Right atrium auricular region (tissue), 2 donors: ENCODE data around the gene FGF12. TPM values are rescaled to one million over a fixed set of nuclear protein-coding genes. Genes with fewer than 3 reads are reported as not detected.

ENCODE experiments used
- DNase-seq: peaks from one replicate; pipeline ENCODE4 v3.0.0-alpha.2; 2019; ENCODE audit warnings: low spot score
- H3K27ac ChIP-seq, 2 donors: fragments of 200-600 bp; sonication (generic); 1 replicate in 1 of 2; 2 replicates in 1 of 2; pipeline ENCODE4 v1.5.1; 2016 to 2019
- H3K27me3 ChIP-seq, 2 donors: fragments of 200-600 bp; sonication (generic); one replicate each; pipeline versions ENCODE4 v1.5.1 to v1.6.0; 2017 to 2019
- H3K36me3 ChIP-seq: fragments of 200-600 bp; sonication (generic); one replicate; pipeline ENCODE4 v1.5.1; 2016
- H3K4me1 ChIP-seq, 2 donors: fragments of 200-600 bp; sonication (generic); one replicate each; pipeline versions ENCODE4 v1.5.1 to v1.6.0; 2017 to 2019
- H3K4me3 ChIP-seq, 2 donors: fragments of 200-600 bp; sonication (generic); 1 replicate in 1 of 2; 2 replicates in 1 of 2; pipeline ENCODE4 v1.5.1; 2017 to 2019; ENCODE audit warnings: mild to moderate bottlenecking in 1 of 2, moderate library complexity in 1 of 2
- H3K9me3 ChIP-seq, 2 donors: fragments of 200-600 bp; sonication (generic); one replicate each; pipeline ENCODE4 v1.5.1; 2019
- total RNA-seq, 2 donors: library from RNA; depleted of rRNA; stranded (reverse); fragments of >200 nt; gene quantifications; one replicate each; pipeline ENCODE4 v1.1.0, GENCODE V29; 2016
- TF ChIP-seq, protein P1 (sequence below), 2 donors: fragments of 200-600 bp; sonication (generic); IDR thresholded peaks; one replicate each; pipeline ENCODE4 v1.5.1; 2019; ENCODE audit warnings: antibody characterized with exemption in 2 of 2

FGF12 gene
- total RNA-seq, 2 donors from 2014 or later, result 126 to 218 TPM

DNA sequence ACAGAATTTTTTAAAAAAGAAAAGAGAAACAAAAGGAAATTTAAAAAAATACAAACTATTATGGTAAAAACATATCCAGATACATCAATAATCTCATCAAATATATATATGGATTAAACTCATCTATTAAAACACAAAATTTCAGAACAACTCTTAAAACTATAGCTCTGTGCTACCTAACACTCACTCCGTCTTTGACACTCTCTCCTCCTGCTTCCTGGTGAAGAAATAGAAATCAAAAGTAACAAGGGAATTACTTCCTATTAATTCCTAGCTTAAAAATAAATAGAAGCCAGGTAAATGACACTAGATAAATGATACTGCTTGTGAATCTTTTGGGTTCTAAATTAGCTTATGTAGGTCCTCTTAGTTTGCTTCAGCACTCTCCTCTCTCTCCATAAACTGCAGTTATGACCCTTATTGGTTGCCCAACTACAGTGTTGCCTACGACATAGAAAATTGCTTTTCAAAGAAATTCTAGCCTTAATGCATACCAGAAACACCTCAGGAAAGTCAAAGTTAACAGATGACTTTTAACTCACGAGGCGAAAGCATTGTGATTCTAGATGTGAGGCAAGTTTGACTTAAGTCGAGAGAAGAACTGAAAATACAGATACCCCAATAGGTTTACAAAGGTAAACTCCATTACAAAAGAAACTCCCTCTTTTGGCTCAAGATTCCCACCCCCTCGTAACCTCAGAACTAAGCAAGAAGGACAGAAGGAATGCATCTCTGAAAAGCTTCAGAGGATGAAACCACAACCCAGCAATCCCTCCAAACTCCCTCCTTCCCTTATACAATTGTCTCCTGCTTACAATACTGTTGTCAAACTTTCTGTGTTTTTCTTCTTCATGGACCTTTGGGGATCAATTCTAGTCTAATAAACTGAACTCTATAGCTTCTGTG is 394.7 kb downstream of the FGF12 start:
- Histone ChIP-seq H3K36me3 (no peaks in the 10 kb centered on the region), H3K27ac (no peak overlapping the region), H3K4me3 (no peak overlapping the region), H3K27me3 (no peaks in the 10 kb centered on the region), H3K4me1 (no peaks in the 10 kb centered on the region), H3K9me3 (no peaks in the 10 kb centered on the region)
- DNase-seq, result no peak
- TF ChIP-seq, protein P1, sequence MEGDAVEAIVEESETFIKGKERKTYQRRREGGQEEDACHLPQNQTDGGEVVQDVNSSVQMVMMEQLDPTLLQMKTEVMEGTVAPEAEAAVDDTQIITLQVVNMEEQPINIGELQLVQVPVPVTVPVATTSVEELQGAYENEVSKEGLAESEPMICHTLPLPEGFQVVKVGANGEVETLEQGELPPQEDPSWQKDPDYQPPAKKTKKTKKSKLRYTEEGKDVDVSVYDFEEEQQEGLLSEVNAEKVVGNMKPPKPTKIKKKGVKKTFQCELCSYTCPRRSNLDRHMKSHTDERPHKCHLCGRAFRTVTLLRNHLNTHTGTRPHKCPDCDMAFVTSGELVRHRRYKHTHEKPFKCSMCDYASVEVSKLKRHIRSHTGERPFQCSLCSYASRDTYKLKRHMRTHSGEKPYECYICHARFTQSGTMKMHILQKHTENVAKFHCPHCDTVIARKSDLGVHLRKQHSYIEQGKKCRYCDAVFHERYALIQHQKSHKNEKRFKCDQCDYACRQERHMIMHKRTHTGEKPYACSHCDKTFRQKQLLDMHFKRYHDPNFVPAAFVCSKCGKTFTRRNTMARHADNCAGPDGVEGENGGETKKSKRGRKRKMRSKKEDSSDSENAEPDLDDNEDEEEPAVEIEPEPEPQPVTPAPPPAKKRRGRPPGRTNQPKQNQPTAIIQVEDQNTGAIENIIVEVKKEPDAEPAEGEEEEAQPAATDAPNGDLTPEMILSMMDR (IDR thresholded peaks at IDR 0.05), result no peak

DNA sequence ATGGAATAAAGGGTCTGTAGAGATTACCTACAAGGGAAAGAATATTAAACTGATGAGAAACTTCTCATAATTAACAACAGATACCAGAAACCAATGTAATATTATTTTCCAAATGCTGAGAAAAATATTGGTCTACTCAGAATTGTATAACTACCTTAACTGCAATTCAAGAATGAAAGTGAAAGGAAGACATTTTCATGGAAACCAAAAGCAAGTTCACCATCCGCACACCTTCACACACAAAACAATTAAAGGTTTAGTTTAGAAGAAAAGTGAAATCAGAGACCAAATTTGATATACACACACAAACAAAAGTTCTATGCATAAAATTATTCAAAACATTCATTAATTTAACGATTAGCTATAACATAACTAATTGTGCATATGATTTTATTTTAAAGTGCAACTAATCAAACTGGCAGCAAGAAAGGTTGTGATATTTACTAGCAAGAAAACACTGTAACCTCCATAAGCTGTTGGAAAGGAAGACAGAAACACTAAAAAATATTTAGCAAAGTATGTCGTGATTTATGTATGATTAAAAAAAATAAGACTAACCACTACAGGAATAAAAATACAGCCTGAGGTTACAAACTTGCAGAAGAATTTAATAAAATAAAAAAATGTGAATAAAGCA is 395.5 kb downstream of the FGF12 start:
- no peaks in the 10 kb centered on the region for H3K4me1 ChIP-seq
- H3K9me3 ChIP-seq, result no peaks in the 10 kb centered on the region
- no peaks in the 10 kb centered on the region for H3K27me3 ChIP-seq
- H3K27ac ChIP-seq, result no peak overlapping the region
- peak overlapping the region in 1 of 2 donors; percentile 19 for H3K4me3 ChIP-seq
- no peak for DNase-seq
- H3K36me3 ChIP-seq, result no peaks in the 10 kb centered on the region
- TF ChIP-seq, protein P1 (IDR thresholded peaks at IDR 0.05), result no peak

DNA sequence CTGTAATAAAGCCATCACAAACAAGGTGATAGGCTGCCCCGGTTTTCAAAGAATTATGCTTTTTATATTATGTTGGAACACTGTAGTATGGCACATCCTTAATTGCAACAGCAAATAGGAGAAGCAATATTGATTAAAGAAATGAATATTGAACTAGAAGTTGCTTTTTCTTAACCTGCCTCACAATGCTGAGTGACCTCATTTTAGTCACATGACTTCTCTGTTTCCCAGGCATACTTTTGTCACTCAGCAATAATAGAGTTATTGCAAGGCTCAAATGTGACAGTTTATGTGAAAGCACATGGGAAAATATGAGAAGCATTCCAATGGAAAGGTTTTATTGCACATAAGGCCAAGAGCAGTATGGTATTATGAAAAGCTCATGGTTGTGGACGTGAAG is 400.7 kb downstream of the FGF12 start:
- H3K9me3 ChIP-seq, result no peaks in the 10 kb centered on the region

DNA sequence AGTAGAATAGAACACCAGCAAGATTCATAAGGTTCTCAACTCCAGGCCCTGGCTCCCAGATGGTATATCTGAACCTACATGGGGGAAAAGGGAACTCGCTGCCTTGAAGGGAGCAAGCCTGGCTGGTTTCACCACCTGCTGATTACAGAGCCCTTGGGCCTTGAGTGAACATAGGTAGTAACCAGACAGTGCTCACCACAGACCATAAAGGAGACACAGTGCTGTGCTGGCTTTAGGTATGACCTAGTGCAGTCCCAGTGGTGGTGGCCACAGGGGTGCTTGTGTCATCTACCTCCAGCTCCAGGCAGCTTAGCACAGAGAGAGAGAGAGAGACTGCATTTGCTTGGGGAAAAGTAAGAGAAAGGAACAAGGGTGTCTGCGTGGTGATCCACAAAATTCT is 409.8 kb downstream of the FGF12 start:
- DNase-seq, result no peak
- TF ChIP-seq, protein P1 (IDR thresholded peaks at IDR 0.05), result no peak
- Histone ChIP-seq H3K36me3 (no peaks in the 10 kb centered on the region), H3K4me1 (no peaks in the 10 kb centered on the region), H3K4me3 (no peak overlapping the region), H3K27me3 (no peaks in the 10 kb centered on the region), H3K27ac (no peak overlapping the region), H3K9me3 (no peaks in the 10 kb centered on the region)

More for the DNA sequence above, 400.7 kb downstream of the FGF12 start:
- Histone ChIP-seq H3K27me3 (no peaks in the 10 kb centered on the region), H3K4me3 (no peak overlapping the region), H3K36me3 (no peaks in the 10 kb centered on the region), H3K27ac (no peak overlapping the region), H3K4me1 (no peaks in the 10 kb centered on the region)
- no peak for DNase-seq
- TF ChIP-seq, protein P1 (IDR thresholded peaks at IDR 0.05), result no peak

DNA sequence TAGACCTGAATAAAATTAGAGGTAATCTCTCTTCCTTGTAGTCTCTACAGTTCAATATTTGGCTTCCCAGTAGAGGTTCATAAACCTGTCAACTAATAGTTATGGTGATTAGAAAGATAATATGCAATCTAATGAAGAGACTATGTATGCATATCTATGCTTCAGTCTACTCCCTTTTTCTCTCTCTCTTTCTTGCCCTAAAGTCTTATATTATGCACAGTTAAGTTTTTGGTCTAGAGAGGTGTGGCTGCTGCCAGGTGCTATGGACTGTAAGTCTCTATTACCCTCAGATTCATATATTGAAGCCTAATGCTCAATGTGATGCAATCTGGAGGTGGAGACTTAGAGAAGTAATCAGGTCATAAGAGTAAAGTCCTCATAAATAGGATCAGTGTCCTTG is 413.7 kb downstream of the FGF12 start:
- no peaks in the 10 kb centered on the region for H3K27me3 ChIP-seq
- TF ChIP-seq, protein P1 (IDR thresholded peaks at IDR 0.05), result no peak

More for the DNA sequence above, 413.7 kb downstream of the FGF12 start:
- no peak for DNase-seq
- Histone ChIP-seq H3K27ac (no peak overlapping the region), H3K9me3 (no peaks in the 10 kb centered on the region), H3K4me1 (no peaks in the 10 kb centered on the region), H3K36me3 (no peaks in the 10 kb centered on the region), H3K4me3 (no peak overlapping the region)
